VCaP (cell line): ENCODE data around the gene TMEM185B.

ENCODE experiments used
- H3K27ac ChIP-seq: fragments of 450-650 bp; 2 replicates; pipeline ENCODE4 v1.5.1; 2017
- CTCF ChIP-seq: fragments of 450-650 bp; conservative IDR thresholded peaks from 2 replicates; pipeline ENCODE4 v1.5.1; 2017; ENCODE audit warnings: mild to moderate bottlenecking, moderate library complexity

TMEM185B gene

GRCh38 chr2:120227111-120227991 is 4.2 kb upstream of the TMEM185B start:
- no peak for TF ChIP-seq CTCF
- no peak overlapping the region for H3K27ac ChIP-seq

- H3K27ac ChIP-seq: no peak overlapping the region
- no peak for TF ChIP-seq CTCF
Observed at GRCh38 chr2:120226316-120226715, 3.1 kb upstream of the TMEM185B start.

- no peak overlapping the region for H3K27ac ChIP-seq
- TF ChIP-seq CTCF: no peak
Observed at GRCh38 chr2:120225549-120226065, 2.4 kb upstream of the TMEM185B start.

- no peak for TF ChIP-seq CTCF
- H3K27ac ChIP-seq: peak overlapping the region; percentile 79; the same call in 1 of the 2 replicates
Observed at GRCh38 chr2:120224735-120225548, 1.7 kb upstream of the TMEM185B start.

- peak overlapping the region; percentile 79 for H3K27ac ChIP-seq
- no peak for TF ChIP-seq CTCF
Observed at GRCh38 chr2:120224256-120224655, 1.1 kb upstream of the TMEM185B start.

GRCh38 chr2:120222186-120223033 is 790 bp downstream of the TMEM185B start:
- H3K27ac ChIP-seq: peak overlapping the region; percentile 79
- TF ChIP-seq CTCF: no peak
